NCI-H1930 (cell line): ENCODE measurements around the gene TBC1D21.
A peak's percentile ranks its signal among the peaks of the same experiment; 100 is the strongest.

Source experiments
- DNase-seq, 2 experiments: peaks; one replicate each; lab custom pipeline; 2025; lab: John Stamatoyannopoulos, UW

TBC1D21 gene

GRCh38 chr15:73908822-73909122 lies 35.4 kb downstream of the TBC1D21 start:
- DNase-seq = no peak

GRCh38 chr15:73909651-73910050 lies 36.3 kb downstream of the TBC1D21 start:
- no peak for DNase-seq

GRCh38 chr15:73910522-73911303 lies 37.3 kb downstream of the TBC1D21 start:
- DNase-seq = no peak

- no peak for DNase-seq
Observed at GRCh38 chr15:73912030-73912596, 38.7 kb downstream of the TBC1D21 start.

- no peak for DNase-seq
Observed at GRCh38 chr15:73914145-73914544, 40.8 kb downstream of the TBC1D21 start.

- DNase-seq = no peak
Observed at GRCh38 chr15:73915082-73915481, 41.7 kb downstream of the TBC1D21 start.

GRCh38 chr15:73918784-73919183 lies 45.4 kb downstream of the TBC1D21 start:
- no peak for DNase-seq

- no peak for DNase-seq
Observed at GRCh38 chr15:73919706-73920105, 46.3 kb downstream of the TBC1D21 start.

GRCh38 chr15:73921254-73921925 lies 48.0 kb downstream of the TBC1D21 start:
- no peak for DNase-seq

GRCh38 chr15:73922186-73923151 lies 49.1 kb downstream of the TBC1D21 start:
- DNase-seq = no peak

GRCh38 chr15:73923156-73923487 lies 49.8 kb downstream of the TBC1D21 start:
- DNase-seq = no peak

- no peak for DNase-seq
Observed at GRCh38 chr15:73923488-73924164, 50.3 kb downstream of the TBC1D21 start.

- no peak for DNase-seq
Observed at GRCh38 chr15:73924171-73924921, 51.0 kb downstream of the TBC1D21 start.

GRCh38 chr15:73925848-73926218 lies 52.5 kb downstream of the TBC1D21 start:
- no peak for DNase-seq

- DNase-seq = no peak
Observed at GRCh38 chr15:73926219-73927002, 53.0 kb downstream of the TBC1D21 start, which contains the start of gene LOXL1. LOXL1 (plus strand) TSS chr15:73926462; CDS start chr15:73926784, 322 bp downstream.

- peak in 1 of 2 experiments; percentile 5 for DNase-seq
Observed at GRCh38 chr15:73927003-73927475, 53.7 kb downstream of the TBC1D21 start.

- DNase-seq = peak; percentile 40 to 44
Observed at GRCh38 chr15:73927476-73928240, 54.3 kb downstream of the TBC1D21 start.

GRCh38 chr15:73928241-73928579 lies 54.8 kb downstream of the TBC1D21 start:
- no peak for DNase-seq

- no peak for DNase-seq
Observed at GRCh38 chr15:73928971-73929627, 55.7 kb downstream of the TBC1D21 start.
